Hepatocyte (in vitro differentiated cells): ENCODE data around the gene CHST8.

Experiments used
- EZH2 ChIP-seq: fragments of 200-600 bp; sonication (generic); IDR thresholded peaks from 2 replicates; pipeline ENCODE4 v1.6.1; 2016; ENCODE audit warnings: antibody characterized with exemption, mild to moderate bottlenecking, borderline replicate concordance
- EZH2phosphoT487 ChIP-seq: fragments of 200-600 bp; sonication (generic); IDR thresholded peaks from one replicate; pipeline ENCODE4 v1.6.1; 2018; ENCODE audit warnings: antibody characterized with exemption, mild to moderate bottlenecking, low read depth, moderate library complexity; ENCODE audit not compliant: unreplicated experiment, severe bottlenecking
- TF ChIP-seq, protein P1 (sequence below): fragments of 200-600 bp; sonication (generic); IDR thresholded peaks from 2 replicates; pipeline ENCODE4 v1.5.1; 2016; ENCODE audit warnings: antibody characterized with exemption, mild to moderate bottlenecking; ENCODE audit not compliant: poor library complexity

DNA sequence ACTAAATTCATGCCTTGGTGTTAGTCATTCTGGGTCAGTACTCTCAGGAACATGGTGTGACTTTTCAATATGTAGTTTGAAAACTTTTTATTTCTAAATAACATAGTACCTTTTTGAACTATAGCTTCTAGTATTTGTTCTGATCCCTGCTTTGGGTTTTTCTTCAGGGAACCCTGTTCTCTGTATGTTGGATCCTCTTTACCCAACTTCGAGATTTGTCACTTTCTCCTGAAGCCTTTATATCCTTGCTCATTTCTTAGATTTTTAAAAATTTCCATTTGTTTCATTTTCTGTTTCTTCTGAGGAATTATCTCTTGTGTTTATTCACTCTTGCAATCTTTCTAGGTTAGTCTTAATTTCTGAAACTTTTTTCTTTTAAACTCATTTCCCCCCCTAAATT is 12.4 kb upstream of the CHST8 start:
- TF ChIP-seq, protein P1, sequence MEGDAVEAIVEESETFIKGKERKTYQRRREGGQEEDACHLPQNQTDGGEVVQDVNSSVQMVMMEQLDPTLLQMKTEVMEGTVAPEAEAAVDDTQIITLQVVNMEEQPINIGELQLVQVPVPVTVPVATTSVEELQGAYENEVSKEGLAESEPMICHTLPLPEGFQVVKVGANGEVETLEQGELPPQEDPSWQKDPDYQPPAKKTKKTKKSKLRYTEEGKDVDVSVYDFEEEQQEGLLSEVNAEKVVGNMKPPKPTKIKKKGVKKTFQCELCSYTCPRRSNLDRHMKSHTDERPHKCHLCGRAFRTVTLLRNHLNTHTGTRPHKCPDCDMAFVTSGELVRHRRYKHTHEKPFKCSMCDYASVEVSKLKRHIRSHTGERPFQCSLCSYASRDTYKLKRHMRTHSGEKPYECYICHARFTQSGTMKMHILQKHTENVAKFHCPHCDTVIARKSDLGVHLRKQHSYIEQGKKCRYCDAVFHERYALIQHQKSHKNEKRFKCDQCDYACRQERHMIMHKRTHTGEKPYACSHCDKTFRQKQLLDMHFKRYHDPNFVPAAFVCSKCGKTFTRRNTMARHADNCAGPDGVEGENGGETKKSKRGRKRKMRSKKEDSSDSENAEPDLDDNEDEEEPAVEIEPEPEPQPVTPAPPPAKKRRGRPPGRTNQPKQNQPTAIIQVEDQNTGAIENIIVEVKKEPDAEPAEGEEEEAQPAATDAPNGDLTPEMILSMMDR, result no peak
- TF ChIP-seq EZH2 (no peak), EZH2phosphoT487 (no peak)
